ENCODE data around the gene ERBB4.

DNA sequence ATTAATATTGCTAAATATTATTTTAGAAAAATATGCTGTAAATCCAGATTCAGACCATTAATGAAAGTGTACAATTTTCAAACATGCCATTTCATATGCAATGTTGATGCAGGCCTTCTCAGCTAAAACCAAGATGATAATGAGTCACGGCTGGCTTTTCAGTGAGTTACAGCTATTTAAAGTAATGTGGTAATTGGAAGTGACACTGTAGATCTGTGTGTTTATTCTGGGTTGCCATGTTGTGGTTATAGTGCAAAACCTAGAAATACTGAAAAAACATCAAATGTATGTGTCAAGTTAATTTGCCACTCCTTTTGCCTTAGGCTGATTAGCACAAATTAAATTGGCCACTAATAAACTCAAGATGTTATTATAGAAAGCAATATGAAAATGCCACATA, 506.6 kb downstream of the ERBB4 start:
- TF ChIP-seq GABPA (IDR thresholded peaks at IDR 0.05; ENCODE audit: low read depth) = no peak
- TF ChIP-seq WRNIP1 (IDR thresholded peaks at IDR 0.05; ENCODE audit: borderline replicate concordance, low read depth, low read length) = no peak
- no peak for TF ChIP-seq ATF7 (IDR thresholded peaks at IDR 0.05; ENCODE audit: low read depth)
- TF ChIP-seq, protein P1, sequence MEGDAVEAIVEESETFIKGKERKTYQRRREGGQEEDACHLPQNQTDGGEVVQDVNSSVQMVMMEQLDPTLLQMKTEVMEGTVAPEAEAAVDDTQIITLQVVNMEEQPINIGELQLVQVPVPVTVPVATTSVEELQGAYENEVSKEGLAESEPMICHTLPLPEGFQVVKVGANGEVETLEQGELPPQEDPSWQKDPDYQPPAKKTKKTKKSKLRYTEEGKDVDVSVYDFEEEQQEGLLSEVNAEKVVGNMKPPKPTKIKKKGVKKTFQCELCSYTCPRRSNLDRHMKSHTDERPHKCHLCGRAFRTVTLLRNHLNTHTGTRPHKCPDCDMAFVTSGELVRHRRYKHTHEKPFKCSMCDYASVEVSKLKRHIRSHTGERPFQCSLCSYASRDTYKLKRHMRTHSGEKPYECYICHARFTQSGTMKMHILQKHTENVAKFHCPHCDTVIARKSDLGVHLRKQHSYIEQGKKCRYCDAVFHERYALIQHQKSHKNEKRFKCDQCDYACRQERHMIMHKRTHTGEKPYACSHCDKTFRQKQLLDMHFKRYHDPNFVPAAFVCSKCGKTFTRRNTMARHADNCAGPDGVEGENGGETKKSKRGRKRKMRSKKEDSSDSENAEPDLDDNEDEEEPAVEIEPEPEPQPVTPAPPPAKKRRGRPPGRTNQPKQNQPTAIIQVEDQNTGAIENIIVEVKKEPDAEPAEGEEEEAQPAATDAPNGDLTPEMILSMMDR (IDR thresholded peaks at IDR 0.05 in 2 of 3, conservative IDR thresholded peaks at IDR 0.05 in 1 of 3; ENCODE audit: control insufficient read depth in 2 of 3, extremely low read depth in 1 of 3, insufficient read depth in 1 of 3, low read depth in 3 of 3, low read length in 3 of 3) = no peak
- no peak for TF ChIP-seq RAD21 (IDR thresholded peaks at IDR 0.05; ENCODE audit: insufficient read depth, low read depth, low read length)
- no peak for TF ChIP-seq MYC (IDR thresholded peaks at IDR 0.05; ENCODE audit: insufficient read depth, insufficient read length, insufficient replicate concordance, low read length, severe bottlenecking)
- TF ChIP-seq EZH2 (IDR thresholded peaks at IDR 0.05; ENCODE audit: borderline replicate concordance, control insufficient read depth, low read depth, low read length) = no peak
- TF ChIP-seq EP300 (IDR thresholded peaks at IDR 0.05; ENCODE audit: borderline replicate concordance in 1 of 2, control insufficient read depth in 1 of 2, low read depth in 2 of 2, low read length in 2 of 2) = no peak
